Tibial nerve (tissue), 4 donors: ENCODE results near the gene USP30.

Source experiments
- CTCF ChIP-seq, 5 experiments: fragments of 200-600 bp in 3 of 5; fragments of 450-650 bp in 2 of 5; sonication (generic) in 3 of 5; IDR thresholded peaks; one replicate each; pipeline ENCODE4 v1.5.1; 2016 to 2019; ENCODE audit warnings: antibody characterized with exemption in 5 of 5, mild to moderate bottlenecking in 3 of 5, moderate library complexity in 2 of 5
- EP300 ChIP-seq, 2 donors: sonication (generic); formaldehyde crosslinking; IDR thresholded peaks; one replicate each; pipeline ENCODE4 v1.6.1; 2017; ENCODE audit warnings: antibody characterized with exemption in 2 of 2, mild to moderate bottlenecking in 1 of 2
- POLR2A ChIP-seq, 2 donors: fragments of 450-650 bp; IDR thresholded peaks; one replicate each; pipeline ENCODE4 v1.6.1; 2017; ENCODE audit warnings: antibody characterized with exemption in 2 of 2, mild to moderate bottlenecking in 2 of 2, moderate library complexity in 2 of 2

DNA sequence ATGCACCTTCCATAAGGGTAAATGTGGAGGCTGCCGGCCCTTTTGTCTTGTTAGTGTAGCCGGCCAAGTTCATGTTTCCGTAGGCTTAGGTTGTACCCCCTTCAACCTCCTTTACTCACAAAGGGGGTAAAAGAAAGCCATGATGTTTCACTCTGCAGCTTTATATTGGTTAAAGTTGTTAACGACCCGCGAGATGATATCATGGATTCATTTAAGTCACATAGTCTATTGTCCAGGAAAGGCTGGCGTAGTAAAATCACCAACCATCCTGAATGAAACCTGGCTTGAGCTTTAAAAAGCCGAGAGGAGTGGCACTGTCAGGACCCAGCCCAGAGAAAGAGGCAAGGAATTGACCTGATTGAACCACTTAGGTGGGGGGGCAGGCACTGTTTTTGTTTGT, 46.3 kb downstream of the USP30 start:
- no peak for TF ChIP-seq CTCF (IDR thresholded peaks at IDR 0.05)
- TF ChIP-seq POLR2A (IDR thresholded peaks at IDR 0.05), result no peak
- TF ChIP-seq EP300 (IDR thresholded peaks at IDR 0.05), result no peak
